Hematopoietic multipotent progenitor cell treated with erythropoietin and hydrocortisone succinate and interleukin-3 and kit ligand, for 4 days (in vitro differentiated cells): ENCODE results near the gene DECR2.
"Not testable (repeated sequence)": the region's sequence is repeated elsewhere in the genome, so short reads cannot be mapped to it uniquely, and the experiment has no call there.

Source experiments
- DNase-seq: peaks from one replicate; pipeline ENCODE4 v3.0.0-alpha.2; 2015

DECR2 gene

GRCh38 chr16:367333-367903 lies 34.3 kb upstream of the DECR2 start:
- no peak for DNase-seq

DNA sequence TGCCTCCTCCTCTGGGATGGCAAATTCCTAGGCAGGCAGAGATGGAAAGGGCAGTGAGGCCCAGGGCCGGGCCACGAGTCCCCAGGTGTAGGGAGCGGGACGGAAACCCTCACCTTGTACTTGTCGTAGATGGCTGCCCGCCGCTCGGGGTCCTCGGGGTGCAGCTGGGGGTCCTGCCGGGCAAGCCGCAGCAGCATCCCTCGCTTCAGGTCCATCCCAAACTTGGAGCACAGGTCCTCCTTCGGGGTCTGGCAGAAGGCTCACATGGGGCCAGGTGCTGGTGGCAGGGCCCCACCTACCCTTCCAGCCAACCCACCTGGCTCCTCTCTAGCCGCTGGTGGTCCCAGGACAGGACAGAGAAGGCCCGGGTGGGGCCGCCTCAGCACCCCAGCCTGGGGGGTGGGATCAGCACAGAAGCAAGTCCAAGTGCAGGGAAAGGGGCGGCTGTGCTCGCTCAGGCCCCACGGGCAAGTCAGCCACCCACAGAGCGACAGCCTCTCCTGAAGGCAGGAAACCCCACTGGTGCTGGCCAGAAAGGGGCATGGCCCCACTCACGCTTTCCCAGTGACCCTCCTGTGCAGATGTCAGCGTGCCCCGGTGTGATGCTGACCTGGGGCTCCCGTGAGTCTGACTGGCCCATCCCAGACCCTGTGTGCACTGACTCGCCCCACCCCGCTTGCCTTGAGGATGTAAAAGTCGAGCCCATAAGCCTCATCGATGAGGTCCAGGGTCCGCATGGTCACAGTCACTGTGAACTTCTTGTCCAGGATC lies 33.1 kb upstream of the DECR2 start:
- no peak for DNase-seq

DNA sequence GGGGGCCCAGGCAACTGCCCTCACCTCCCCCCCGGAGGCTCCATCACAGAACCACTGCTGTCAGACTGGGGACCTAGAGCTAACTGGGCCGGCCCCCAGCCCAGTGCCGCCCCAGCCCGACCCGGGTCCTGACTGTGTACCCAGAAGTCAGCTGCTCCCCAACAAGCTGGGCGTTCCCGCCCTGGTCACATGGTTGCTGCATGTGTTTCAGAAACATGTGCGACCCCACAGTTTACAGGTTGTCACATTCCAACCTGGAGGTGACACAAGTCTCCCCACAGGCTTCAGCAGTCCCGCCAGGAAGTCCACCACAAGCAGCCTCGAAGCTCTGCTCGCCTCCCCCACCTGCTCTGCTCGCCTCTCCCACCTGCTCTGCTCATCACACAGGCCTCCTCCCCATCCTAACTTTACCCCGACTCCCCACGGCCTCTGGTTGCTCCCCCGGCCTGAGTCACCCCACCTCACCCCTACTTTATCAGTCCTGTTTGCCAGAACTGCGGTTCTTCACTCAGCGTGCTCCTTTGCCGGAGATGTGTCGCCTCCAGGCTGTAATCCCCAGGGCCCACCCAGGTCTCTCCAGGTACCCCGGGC lies 32.3 kb upstream of the DECR2 start:
- DNase-seq, result no peak

- no peak for DNase-seq
Observed at GRCh38 chr16:369866-370436, 31.7 kb upstream of the DECR2 start.

DNA sequence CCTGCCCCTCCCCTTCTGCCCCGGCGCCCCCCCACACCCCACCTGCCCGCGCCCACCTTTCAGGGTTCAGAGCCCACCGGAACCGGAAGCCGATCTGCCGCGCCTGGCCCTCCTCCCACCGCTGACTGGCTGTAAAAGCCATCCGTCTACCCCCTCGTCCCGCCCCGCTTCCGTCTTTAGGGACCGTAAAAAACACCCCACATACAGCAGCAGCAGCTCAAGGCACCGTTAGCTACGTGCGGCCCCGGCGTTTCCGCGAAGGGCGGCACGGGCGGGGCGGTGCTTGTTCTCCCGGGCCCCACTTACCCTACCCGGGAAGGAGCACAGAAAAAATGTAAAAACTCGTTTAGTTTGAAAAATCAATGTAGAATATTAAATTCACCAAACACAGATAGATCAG lies 31.2 kb upstream of the DECR2 start, which contains the start of gene MRPL28:
Gene MRPL28, minus strand, starts transcription at position 96 of the 400 bp plus-strand sequence. CDS start 320 bp downstream, outside the sequence.
- DNase-seq, result peak; percentile 99

- DNase-seq, result no peak
Observed at GRCh38 chr16:370979-371514, 30.6 kb upstream of the DECR2 start.

DNA sequence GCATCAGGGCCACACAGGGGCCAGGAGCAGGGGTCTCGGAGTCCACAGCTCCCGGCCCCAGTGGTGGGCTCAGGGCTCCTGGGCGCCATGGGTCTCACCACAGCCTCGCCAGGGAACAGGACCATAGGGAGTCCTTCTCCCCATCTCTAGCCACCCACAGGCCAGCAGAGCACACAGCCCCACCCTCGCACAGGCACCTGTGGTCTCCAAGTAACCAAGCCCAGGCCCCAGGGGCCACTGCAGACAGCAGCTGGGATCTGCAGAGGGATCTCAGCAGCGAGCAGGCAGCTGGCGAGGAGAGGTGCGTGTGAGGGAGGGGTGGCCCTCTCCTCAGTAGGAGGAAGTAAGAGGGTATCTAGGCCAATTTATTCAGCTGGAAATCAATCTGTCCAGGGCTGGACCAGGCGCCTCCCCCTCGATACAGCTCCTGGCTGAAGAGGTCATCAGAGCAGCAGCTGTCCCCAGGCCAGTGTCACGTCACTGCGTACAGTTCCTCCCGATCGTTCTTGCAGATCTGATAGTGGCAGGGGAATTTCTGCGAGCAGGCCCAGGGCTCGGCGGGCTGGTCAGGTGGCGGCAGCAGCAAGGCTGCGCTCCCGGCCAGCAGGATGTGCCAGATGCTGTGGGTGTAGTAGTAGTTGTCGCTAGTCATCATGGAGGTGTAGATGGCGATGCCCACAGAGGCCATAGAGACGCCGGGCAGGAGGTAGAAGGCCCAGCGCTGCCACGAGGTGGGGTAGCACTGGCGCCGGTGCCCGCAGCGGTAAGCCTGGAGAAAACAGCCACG lies 30.0 kb upstream of the DECR2 start:
- no peak for DNase-seq

GRCh38 chr16:372302-372983 lies 29.2 kb upstream of the DECR2 start:
- DNase-seq, result no peak

- no peak for DNase-seq
Observed at GRCh38 chr16:373020-373598, 28.6 kb upstream of the DECR2 start.

DNA sequence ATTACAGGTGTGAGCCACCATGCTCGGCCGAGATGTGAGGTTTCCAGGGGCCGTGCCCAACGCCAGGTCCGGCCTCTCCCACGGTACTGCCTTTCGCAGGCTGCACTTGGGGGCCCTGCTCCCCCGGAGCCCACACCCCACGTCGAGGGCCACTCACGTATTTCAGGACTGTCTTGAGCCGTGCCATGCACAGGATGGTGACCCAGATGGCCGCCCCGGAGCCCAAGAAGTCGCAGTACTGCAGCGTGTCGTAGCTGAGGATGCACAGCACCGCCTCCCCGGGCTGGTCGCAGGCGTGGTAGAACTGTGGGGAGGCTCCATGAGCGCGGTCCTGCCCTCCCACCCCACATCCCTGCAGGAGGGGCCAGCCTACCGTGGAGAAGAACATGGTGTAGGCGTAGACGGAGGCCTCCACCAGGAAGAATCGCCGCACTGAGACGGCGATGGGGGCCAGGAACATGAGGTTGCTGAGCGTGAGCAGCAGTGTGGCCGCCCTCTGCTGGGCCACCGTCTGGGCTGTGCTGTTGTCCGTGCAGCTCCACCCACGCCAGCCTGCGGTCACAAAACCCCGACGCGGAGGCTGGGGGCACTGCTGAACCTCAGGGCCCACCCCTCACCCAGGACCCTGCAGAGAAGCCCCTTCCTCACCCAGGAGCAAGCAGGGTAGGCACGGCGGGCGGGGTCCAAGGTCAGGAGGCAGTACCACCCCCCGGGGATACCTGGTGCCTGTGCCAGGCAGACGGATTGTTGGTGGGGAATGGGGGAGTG lies 27.7 kb upstream of the DECR2 start:
- no peak for DNase-seq

DNA sequence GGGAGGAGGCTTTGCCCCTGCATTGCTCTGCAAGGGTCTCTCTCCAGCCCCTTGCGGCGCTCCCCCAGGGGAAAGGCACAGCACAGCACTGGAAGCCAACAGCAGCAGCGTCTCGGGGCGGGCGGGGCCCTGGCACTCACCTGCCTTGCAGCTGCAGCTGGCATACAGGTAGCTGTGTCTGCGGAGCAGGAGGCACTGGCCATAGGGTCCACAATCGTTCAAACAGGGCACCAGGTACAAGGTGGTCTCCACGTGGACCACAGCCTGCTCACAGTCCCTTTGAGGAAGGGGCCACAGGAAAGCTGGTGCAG lies 27.1 kb upstream of the DECR2 start:
- DNase-seq, result no peak

DNA sequence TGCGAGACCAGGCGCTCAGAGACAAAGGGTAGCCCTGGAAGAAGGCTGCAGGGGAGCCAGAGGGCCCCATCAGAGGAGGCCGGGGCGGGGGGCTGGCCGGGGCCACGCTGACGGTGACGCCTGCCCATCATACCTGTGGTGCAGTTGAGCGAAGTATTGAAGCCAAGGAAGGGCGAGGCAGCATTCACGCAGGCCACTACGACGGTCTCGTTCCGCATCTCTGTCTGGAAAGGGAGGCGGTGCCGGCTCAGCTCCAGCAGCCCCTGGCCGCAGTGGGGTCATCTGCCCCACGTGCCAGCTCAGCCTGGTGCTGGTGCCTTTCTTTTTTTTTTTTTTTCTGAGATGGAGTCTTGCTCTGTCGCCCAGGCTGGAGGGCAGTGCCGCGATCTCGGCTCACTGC lies 26.5 kb upstream of the DECR2 start:
- no peak for DNase-seq

DNA sequence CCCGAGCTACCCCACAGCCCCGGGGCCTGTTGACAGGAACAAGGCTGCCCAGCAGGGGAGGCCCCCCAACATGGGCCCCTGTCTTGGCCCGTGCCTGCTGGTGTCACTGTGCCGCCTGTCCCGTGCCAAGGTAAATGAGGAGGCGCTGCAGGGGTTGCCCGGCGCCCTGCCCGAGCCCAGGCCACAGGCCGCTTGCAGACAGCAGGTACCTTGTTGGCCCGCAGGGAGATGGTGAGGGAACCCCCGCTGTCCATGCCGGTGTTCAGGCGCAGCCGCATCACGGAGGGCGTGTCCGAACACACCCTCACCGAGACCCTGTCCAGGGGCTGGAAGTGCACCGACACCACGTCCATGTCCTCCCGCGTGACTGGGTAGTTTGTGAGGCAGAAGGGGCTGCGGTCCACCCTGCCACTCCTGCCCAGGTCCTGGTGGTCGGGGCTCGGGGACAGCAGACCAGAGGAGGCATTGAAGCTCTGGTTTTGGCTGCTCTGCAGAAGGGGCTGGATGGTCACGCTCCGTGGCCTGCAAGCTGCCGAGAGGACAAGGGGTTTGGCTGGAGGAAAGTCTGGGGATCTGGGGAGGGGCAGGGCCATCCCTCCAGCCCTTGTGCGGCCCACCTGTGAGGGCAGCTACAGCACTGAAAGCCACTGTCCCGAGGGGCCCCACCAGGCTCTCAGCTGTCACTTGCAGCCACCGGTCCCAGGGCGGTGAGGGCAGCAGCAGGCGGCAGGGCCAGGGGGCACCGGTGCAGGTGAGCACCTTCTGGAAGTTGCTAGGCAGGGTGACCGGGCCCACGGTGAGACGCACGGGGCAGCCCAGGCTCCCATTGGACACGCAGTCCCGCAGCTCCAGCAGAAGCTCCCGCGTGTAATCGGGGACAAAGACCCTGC lies 25.5 kb upstream of the DECR2 start:
- no peak for DNase-seq

- DNase-seq, result no peak
Observed at GRCh38 chr16:376817-377418, 24.8 kb upstream of the DECR2 start.

- no peak for DNase-seq
Observed at GRCh38 chr16:377419-377951, 24.2 kb upstream of the DECR2 start.

GRCh38 chr16:378113-378820 lies 23.4 kb upstream of the DECR2 start:
- not testable (repeated sequence) for DNase-seq

- DNase-seq, result no peak
Observed at GRCh38 chr16:378821-379182, 22.9 kb upstream of the DECR2 start.

GRCh38 chr16:379183-379960 lies 22.3 kb upstream of the DECR2 start:
- DNase-seq, result no peak
